ENCODE results near the gene AUTS2. TPM values are rescaled to one million over a fixed set of nuclear protein-coding genes. Genes with fewer than 3 reads are reported as not detected.

The AUTS2 gene
- total RNA-seq, 1 experiment from 2014 or later, result 256 TPM

GRCh38 chr7:69764147-69764546 lies 165.9 kb downstream of the AUTS2 start:
- no peaks in the 10 kb centered on the region for H3K27me3 Mint-ChIP-seq (ENCODE audit: low read depth)
- no peak for TF ChIP-seq CTCF (conservative IDR thresholded peaks at IDR 0.05)
- no peak overlapping the region for H2BK120ac ChIP-seq (ENCODE audit: low read depth, low read length, poor library complexity, severe bottlenecking)
- no peaks in the 10 kb centered on the region for H4K20me1 ChIP-seq (ENCODE audit: control insufficient read depth, insufficient read depth, insufficient read length)
- no peak overlapping the region for H2AFZ ChIP-seq (ENCODE audit: low read length)
- H2BK12ac ChIP-seq (ENCODE audit: insufficient read length, low read depth, low read length), result no peak overlapping the region
- H3K18ac ChIP-seq (ENCODE audit: insufficient read length, low read depth, low read length), result no peak overlapping the region
- no peak overlapping the region for H3K4me2 ChIP-seq (ENCODE audit: insufficient read depth, insufficient read length, low read length)
- no peak overlapping the region for H2BK15ac ChIP-seq (ENCODE audit: low read depth, low read length)
- DNase-seq, result no peak
- H3K4ac ChIP-seq (ENCODE audit: low read depth, low read length), result no peak overlapping the region
- H2BK20ac ChIP-seq (ENCODE audit: low read depth, low read length, poor library complexity, severe bottlenecking), result no peak overlapping the region
- no peak overlapping the region for H3K23ac ChIP-seq (ENCODE audit: insufficient read length, low read depth, low read length)
- H3K4me1 Mint-ChIP-seq, result peaks cover 9 to 10% of the 10 kb centered on the region in 2 experiments
- no peak overlapping the region for H3T11ph ChIP-seq (ENCODE audit: low read length)
- WGBS (ENCODE audit: extremely low coverage, insufficient read length, low lambda C conversion rate), result no CpG with 5 or more reads among the region's 4 CpGs
- no peak overlapping the region for H3K4me3 Mint-ChIP-seq
- H3K27ac ChIP-seq (ENCODE audit: insufficient read length, low read depth, low read length), result no peak overlapping the region
- H3K36me3 Mint-ChIP-seq (ENCODE audit: insufficient read depth in 1 of 3, low read depth in 3 of 3), result no peaks in the 10 kb centered on the region
- no peak overlapping the region for H3K9ac ChIP-seq (ENCODE audit: extremely low read depth, insufficient read length, low read length)
- no peaks in the 10 kb centered on the region for H3K4me1 ChIP-seq (ENCODE audit: insufficient read depth, low read length)
- no peak overlapping the region for H3K56ac ChIP-seq (ENCODE audit: insufficient read length, low read depth, low read length)
- no peaks in the 10 kb centered on the region for H3K9me3 Mint-ChIP-seq
- no peaks in the 10 kb centered on the region for H3K79me1 ChIP-seq (ENCODE audit: insufficient read depth, low read depth, low read length, poor library complexity, severe bottlenecking)
- no peaks in the 10 kb centered on the region for H3K23me2 ChIP-seq (ENCODE audit: insufficient read length, low read depth, low read length, poor library complexity, severe bottlenecking)
- no peak overlapping the region for H4K8ac ChIP-seq (replicated peaks; ENCODE audit: insufficient read length, low read depth, low read length)
- H3K14ac ChIP-seq (ENCODE audit: insufficient read depth, low read length), result no peak overlapping the region
- no peak overlapping the region for H2BK5ac ChIP-seq (ENCODE audit: insufficient read length, low read length)
- H3K27ac Mint-ChIP-seq, result no peak overlapping the region
- H3K79me2 ChIP-seq (ENCODE audit: insufficient read depth, low read length), result no peaks in the 10 kb centered on the region
- no peaks in the 10 kb centered on the region for H3K27me3 ChIP-seq (ENCODE audit: insufficient read depth, low read length)
- H4K91ac ChIP-seq (ENCODE audit: insufficient read length, low read depth, low read length), result no peak overlapping the region
- H2AK5ac ChIP-seq (ENCODE audit: insufficient read length, low read length), result no peak overlapping the region
- H3K9me3 ChIP-seq (ENCODE audit: control insufficient read depth, low read depth, low read length), result no peaks in the 10 kb centered on the region
- H4K5ac ChIP-seq (ENCODE audit: insufficient read length, low read depth, low read length), result no peak overlapping the region

Measured in H9 (cell line).